Measurements from ENCODE around the gene NDUFB11.

DNA sequence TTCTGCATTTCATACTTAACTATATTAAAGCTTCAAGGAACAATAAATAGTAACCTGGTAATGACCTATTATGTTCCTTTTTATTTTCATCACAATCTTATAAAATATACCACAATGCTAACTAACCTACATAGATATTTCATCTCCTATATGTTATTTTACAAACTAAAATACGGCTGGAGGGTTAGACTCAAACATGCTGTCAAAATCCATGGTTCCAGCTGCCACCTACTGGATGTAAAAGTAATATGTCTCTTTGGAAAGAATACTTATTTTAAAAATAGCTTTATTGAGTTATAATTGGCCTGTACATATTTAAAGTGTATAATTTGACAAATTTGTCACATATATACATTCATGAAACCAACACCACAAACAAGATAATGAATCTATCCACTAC, 51.3 kb downstream of the NDUFB11 start:
- TF ChIP-seq, protein P1, sequence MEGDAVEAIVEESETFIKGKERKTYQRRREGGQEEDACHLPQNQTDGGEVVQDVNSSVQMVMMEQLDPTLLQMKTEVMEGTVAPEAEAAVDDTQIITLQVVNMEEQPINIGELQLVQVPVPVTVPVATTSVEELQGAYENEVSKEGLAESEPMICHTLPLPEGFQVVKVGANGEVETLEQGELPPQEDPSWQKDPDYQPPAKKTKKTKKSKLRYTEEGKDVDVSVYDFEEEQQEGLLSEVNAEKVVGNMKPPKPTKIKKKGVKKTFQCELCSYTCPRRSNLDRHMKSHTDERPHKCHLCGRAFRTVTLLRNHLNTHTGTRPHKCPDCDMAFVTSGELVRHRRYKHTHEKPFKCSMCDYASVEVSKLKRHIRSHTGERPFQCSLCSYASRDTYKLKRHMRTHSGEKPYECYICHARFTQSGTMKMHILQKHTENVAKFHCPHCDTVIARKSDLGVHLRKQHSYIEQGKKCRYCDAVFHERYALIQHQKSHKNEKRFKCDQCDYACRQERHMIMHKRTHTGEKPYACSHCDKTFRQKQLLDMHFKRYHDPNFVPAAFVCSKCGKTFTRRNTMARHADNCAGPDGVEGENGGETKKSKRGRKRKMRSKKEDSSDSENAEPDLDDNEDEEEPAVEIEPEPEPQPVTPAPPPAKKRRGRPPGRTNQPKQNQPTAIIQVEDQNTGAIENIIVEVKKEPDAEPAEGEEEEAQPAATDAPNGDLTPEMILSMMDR (IDR thresholded peaks at IDR 0.05; ENCODE audit: low read depth, low read length), result peak; percentile 53
- TF ChIP-seq EZH2phosphoT487 (IDR thresholded peaks at IDR 0.05; ENCODE audit: low read depth), result no peak
